Activated T-cell treated with anti-CD3 and anti-CD28 coated beads, Interleukin-2, amount 50 U/mL, for 4 hours (primary cell): ENCODE results near the gene CEP112. TPM values are rescaled to one million over a fixed set of nuclear protein-coding genes. Genes with fewer than 3 reads are reported as not detected.
A peak's percentile ranks its signal among the peaks of the same experiment; 100 is the strongest.

ENCODE experiments used
- ATAC-seq, 2 donors: fragments of 200-7000 bp; cut with Tn5 transposase; one replicate each; pipeline ENCODE4 v1.10.0; 2021
- DNase-seq: peaks from one replicate; pipeline ENCODE4 v3.0.0-alpha.2; 2020
- H3K27me3 Mint-ChIP-seq: one replicate; pipeline ENCODE4 v1.8.0; 2021; ENCODE audit warnings: low read depth, mixed read lengths
- H3K36me3 Mint-ChIP-seq: one replicate; pipeline ENCODE4 v1.8.0; 2022; ENCODE audit warnings: mixed read lengths; ENCODE audit not compliant: insufficient read depth
- H3K4me1 Mint-ChIP-seq: one replicate; pipeline ENCODE4 v1.8.0; 2021; ENCODE audit warnings: low read depth, mixed read lengths
- H3K4me3 Mint-ChIP-seq: one replicate; pipeline ENCODE4 v1.8.0; 2021; ENCODE audit warnings: mild to moderate bottlenecking, moderate library complexity, mixed read lengths
- H3K9me3 Mint-ChIP-seq: one replicate; pipeline ENCODE4 v1.8.0; 2021; ENCODE audit warnings: mixed read lengths
- total RNA-seq, 3 donors: library from RNA; stranded (reverse); gene quantifications; one replicate each; pipeline ENCODE4 v1.2.1, GENCODE V29; 2021

Gene CEP112
- 1 to 10 TPM in 1 of 3 donors, under 1 TPM in 2; 0.71 to 1.5 (median 0.95) TPM for total RNA-seq

GRCh38 chr17:66191593-66192377 is at the start of gene CEP112:
Gene CEP112 (minus strand): TSS chr17:66192133.
- DNase-seq (peak; percentile 93), ATAC-seq (peak; percentile 78 to 85)
- Mint-ChIP-seq H3K4me3 (peak within 1 kb of the TSS; percentile 84), H3K9me3 (no peaks in the 10 kb centered on the region), H3K4me1 (peaks cover 19% of the 10 kb centered on the region), H3K36me3 (no peaks in the 10 kb centered on the region), H3K27me3 (no peaks in the 10 kb centered on the region)

DNA sequence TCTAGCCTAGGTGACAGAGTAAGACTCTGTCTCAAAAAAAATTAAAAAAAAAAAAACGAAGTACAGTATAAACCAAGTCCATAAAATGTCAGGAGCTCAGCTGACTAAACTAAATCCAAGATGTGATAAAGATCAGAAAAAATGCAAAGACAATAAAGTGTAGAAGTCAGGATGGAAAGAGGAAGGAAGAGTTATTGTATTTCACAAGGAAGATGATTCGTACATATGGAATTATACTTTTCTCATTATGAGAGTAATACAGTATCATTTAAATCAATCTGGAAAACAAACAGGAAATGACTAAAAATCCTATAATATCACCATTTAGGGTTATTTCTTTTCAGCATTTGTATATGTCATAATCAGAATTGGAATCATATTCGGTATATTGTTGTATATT is 48.7 kb upstream of the CEP112 start:
- H3K4me1 Mint-ChIP-seq = peaks cover 12% of the 10 kb centered on the region
- H3K9me3 Mint-ChIP-seq = no peaks in the 10 kb centered on the region
- H3K27me3 Mint-ChIP-seq = no peaks in the 10 kb centered on the region
- DNase-seq (no peak), ATAC-seq (no peak)
- no peaks in the 10 kb centered on the region for H3K36me3 Mint-ChIP-seq
- no peak overlapping the region for H3K4me3 Mint-ChIP-seq

DNA sequence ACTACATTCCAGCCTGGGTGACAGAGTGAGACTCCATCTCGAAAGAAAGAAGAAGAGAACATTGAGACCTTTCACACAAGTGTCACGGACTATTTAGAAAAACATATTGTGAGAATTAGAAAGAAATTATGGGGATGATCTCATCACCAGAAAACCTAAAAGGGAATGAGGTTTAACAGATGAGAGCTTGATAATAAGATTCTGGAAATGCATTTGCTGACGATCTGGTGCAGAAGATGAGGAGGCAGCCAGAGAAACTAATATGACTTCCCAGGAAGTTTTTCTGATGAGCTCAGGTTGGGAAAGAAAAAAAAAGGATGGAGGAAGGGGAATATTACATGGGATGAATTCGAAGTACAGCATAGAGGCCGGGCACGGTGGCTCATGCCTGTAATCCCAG is 48.1 kb upstream of the CEP112 start:
- Mint-ChIP-seq H3K4me3 (no peak overlapping the region), H3K9me3 (no peaks in the 10 kb centered on the region)
- ATAC-seq = no peak

DNA sequence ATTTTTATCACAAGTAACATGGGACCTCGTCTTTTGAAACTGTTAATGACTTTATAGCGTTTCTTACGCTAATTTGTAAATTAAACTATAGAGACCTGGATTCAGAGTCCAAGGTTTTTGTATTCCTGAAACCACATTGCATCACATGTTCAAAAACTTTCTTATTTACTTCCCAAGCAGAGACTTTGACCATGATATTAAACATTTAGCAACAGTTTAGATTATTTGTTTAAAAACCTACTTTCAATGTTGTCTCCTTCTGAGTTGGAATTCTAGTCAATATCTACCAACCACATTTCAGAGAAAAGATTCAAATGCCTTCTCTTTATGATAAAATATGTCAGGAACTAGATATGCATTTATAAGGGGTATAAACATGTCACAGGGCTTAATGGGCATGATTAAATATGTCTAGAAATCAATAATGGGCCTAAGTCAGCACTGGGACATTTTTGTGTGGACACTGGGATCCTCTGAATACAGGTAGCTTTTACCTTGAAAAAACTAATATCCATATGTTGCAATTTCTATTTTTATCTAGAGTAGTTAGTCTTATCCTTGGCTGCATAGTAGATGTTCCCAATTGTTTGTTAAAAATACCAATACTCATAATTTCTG is 43.6 kb upstream of the CEP112 start:
- Mint-ChIP-seq H3K4me3 (no peak overlapping the region), H3K36me3 (no peaks in the 10 kb centered on the region), H3K9me3 (no peaks in the 10 kb centered on the region), H3K27me3 (peaks cover 3% of the 10 kb centered on the region), H3K4me1 (peaks cover 10% of the 10 kb centered on the region)
- DNase-seq (no peak), ATAC-seq (no peak)

More for the DNA sequence above, 48.1 kb upstream of the CEP112 start:
- Mint-ChIP-seq H3K27me3 (no peaks in the 10 kb centered on the region), H3K4me1 (peaks cover 10% of the 10 kb centered on the region), H3K36me3 (no peaks in the 10 kb centered on the region)
- DNase-seq = no peak

DNA sequence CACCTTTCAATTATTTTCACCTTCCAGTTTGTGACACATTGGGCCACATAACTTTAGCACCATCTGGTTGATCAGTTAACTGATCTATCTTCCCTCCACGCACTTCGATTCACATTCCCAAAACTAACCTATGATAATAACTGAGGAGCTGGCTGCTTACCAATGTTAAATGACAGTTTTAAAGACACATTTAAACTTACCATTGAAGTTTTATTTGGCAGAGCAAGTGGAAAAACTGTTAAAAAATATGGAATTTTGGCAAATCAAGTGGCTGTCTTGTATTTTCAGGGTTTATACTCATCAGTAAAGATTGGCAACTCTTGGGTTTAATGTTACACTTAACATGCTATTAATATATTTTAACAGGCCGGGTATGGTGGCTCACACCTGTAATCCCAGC is 42.7 kb upstream of the CEP112 start:
- H3K4me3 Mint-ChIP-seq = no peak overlapping the region
- no peak for ATAC-seq
- H3K9me3 Mint-ChIP-seq = no peaks in the 10 kb centered on the region
- peaks cover 6% of the 10 kb centered on the region for H3K4me1 Mint-ChIP-seq
- H3K27me3 Mint-ChIP-seq = peaks cover 3% of the 10 kb centered on the region
- H3K36me3 Mint-ChIP-seq = no peaks in the 10 kb centered on the region
- DNase-seq = no peak

GRCh38 chr17:66233023-66233753 is 41.3 kb upstream of the CEP112 start:
- H3K4me3 Mint-ChIP-seq = no peak overlapping the region
- H3K36me3 Mint-ChIP-seq = no peaks in the 10 kb centered on the region
- H3K9me3 Mint-ChIP-seq = no peaks in the 10 kb centered on the region

GRCh38 chr17:66230922-66231591 is 39.1 kb upstream of the CEP112 start:
- no peaks in the 10 kb centered on the region for H3K36me3 Mint-ChIP-seq
- H3K4me3 Mint-ChIP-seq = no peak overlapping the region
- DNase-seq = no peak
- peaks cover 6% of the 10 kb centered on the region for H3K4me1 Mint-ChIP-seq
- no peaks in the 10 kb centered on the region for H3K9me3 Mint-ChIP-seq
- peaks cover 3% of the 10 kb centered on the region for H3K27me3 Mint-ChIP-seq
- no peak for ATAC-seq

More at GRCh38 chr17:66233023-66233753, 41.3 kb upstream of the CEP112 start:
- ATAC-seq (no peak), DNase-seq (no peak)
- peaks cover 6% of the 10 kb centered on the region for H3K4me1 Mint-ChIP-seq
- peaks cover 3% of the 10 kb centered on the region for H3K27me3 Mint-ChIP-seq

GRCh38 chr17:66229783-66230538 is 38.0 kb upstream of the CEP112 start:
- Mint-ChIP-seq H3K36me3 (no peaks in the 10 kb centered on the region), H3K9me3 (no peaks in the 10 kb centered on the region), H3K27me3 (peaks cover 3% of the 10 kb centered on the region), H3K4me1 (peaks cover 6% of the 10 kb centered on the region), H3K4me3 (no peak overlapping the region)
- DNase-seq = no peak
- ATAC-seq = no peak

DNA sequence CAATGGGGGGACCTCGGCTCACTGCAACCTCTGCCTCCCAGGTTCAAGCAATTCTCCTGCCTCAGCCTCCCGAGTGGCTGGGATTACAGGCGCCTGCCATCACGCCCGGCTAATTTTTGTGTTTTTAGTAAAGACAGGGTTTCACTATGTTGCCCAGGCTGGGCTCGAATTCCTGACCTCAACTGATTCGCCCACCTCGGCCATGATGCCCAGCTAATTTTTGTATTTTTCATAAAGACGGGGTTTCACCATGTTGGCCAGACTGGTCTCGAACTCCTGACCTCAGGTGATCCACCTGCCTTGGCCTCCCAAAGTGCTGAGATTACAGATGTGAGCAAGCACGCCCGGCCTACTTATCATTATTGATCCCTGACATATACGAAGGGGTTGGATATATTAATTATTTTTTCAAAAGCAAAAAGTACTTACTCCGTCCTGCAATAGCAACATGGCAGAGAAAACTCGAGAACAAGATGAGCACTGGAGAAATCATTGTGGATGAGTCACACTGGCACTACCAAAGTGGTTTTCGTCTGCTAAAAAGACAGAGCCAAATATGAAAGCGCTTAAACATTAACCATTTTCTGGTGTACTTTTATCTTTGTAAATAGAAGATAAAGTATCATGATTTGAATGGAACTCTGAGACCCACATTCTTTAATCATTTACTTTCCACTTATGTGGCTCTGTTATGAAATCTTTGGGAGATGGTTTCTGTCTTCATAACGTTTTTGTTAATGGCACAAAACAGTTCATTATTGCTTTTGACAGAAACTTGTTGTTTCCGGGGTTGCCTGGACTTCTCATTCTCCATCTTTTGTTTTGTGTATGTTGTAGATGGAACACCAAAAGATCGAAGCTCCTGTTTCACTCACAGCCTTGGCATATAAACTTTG is 37.2 kb upstream of the CEP112 start, which contains the start of gene APOH:
APOH (minus strand) TSS at position 529 of the 896 bp plus-strand sequence; CDS start at position 493, 36 bp downstream.
- Mint-ChIP-seq H3K4me1 (peaks cover 6% of the 10 kb centered on the region), H3K4me3 (no peak within 1 kb of the TSS), H3K36me3 (no peaks in the 10 kb centered on the region), H3K9me3 (no peaks in the 10 kb centered on the region), H3K27me3 (peaks cover 3% of the 10 kb centered on the region)
- DNase-seq = no peak
- ATAC-seq = no peak

- no peaks in the 10 kb centered on the region for H3K4me1 Mint-ChIP-seq
- ATAC-seq (no peak), DNase-seq (no peak)
- H3K9me3 Mint-ChIP-seq = no peaks in the 10 kb centered on the region
- peaks cover 6% of the 10 kb centered on the region for H3K27me3 Mint-ChIP-seq
- H3K4me3 Mint-ChIP-seq = no peak overlapping the region
- H3K36me3 Mint-ChIP-seq = no peaks in the 10 kb centered on the region
Observed at GRCh38 chr17:66227212-66228045, 35.5 kb upstream of the CEP112 start.

DNA sequence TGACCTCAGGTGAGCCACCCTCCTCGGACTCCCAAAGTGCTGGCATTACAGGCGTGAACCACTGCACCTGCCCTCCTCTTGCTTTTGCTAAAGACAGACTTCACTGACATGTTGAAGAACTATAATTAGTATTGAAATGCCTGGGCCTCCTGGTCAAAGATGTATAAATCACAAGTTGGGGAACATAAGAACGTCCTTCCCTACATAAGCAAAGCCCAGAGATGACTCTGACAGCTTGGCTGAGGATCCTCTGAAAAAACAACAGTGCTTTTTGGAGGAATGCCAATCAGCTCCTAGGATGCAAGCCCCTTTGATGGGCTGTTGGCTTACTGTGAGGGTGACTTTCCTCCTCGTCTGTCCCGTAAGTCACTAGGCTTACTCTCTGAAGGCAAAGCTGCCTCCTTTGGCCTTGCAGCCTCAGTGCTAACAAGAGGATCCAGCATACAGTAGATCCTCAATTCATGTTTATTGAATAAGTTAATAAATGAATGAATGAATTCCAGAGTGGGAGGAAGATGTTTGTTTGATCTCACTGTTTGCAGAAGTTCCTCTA is 30.9 kb upstream of the CEP112 start:
- Mint-ChIP-seq H3K9me3 (no peaks in the 10 kb centered on the region), H3K4me1 (no peaks in the 10 kb centered on the region), H3K4me3 (no peak overlapping the region), H3K27me3 (peaks cover 6% of the 10 kb centered on the region), H3K36me3 (no peaks in the 10 kb centered on the region)
- DNase-seq (no peak), ATAC-seq (no peak)
